HEK293T (cell line): ENCODE data around the gene GMCL2.

Experiments
- ARNT ChIP-seq: fragments of 450-650 bp; IDR thresholded peaks from 2 replicates; pipeline ENCODE4 v1.6.1; 2017; ENCODE audit warnings: mild to moderate bottlenecking
- BHLHE40 ChIP-seq: fragments of 450-650 bp; IDR thresholded peaks from 2 replicates; pipeline ENCODE4 v1.6.1; 2016; ENCODE audit warnings: mild to moderate bottlenecking, moderate library complexity, borderline replicate concordance
- CTBP1 ChIP-seq: fragments of 450-650 bp; IDR thresholded peaks from 2 replicates; pipeline ENCODE4 v1.6.1; 2016; ENCODE audit warnings: borderline replicate concordance
- ELF4 ChIP-seq: fragments of 450-650 bp; IDR thresholded peaks from 2 replicates; pipeline ENCODE4 v1.6.1; 2017; ENCODE audit warnings: antibody characterized with exemption
- FOXA1 ChIP-seq: fragments of 450-650 bp; IDR thresholded peaks from 2 replicates; pipeline ENCODE4 v1.6.1; 2016; ENCODE audit warnings: mild to moderate bottlenecking
- FOXK2 ChIP-seq: fragments of 450-650 bp; IDR thresholded peaks from 2 replicates; pipeline ENCODE4 v1.6.1; 2016; ENCODE audit warnings: mild to moderate bottlenecking
- FOXM1 ChIP-seq: fragments of 450-650 bp; IDR thresholded peaks from 2 replicates; pipeline ENCODE4 v1.6.1; 2017; ENCODE audit warnings: mild to moderate bottlenecking, borderline replicate concordance
- L3MBTL2 ChIP-seq: fragments of 450-650 bp; conservative IDR thresholded peaks from 2 replicates; pipeline ENCODE4 v1.6.1; 2016; ENCODE audit warnings: mild to moderate bottlenecking
- PKNOX1 ChIP-seq: fragments of 450-650 bp; IDR thresholded peaks from 2 replicates; pipeline ENCODE4 v1.6.1; 2016
- SP1 ChIP-seq: fragments of 450-650 bp; IDR thresholded peaks from 2 replicates; pipeline ENCODE4 v1.6.1; 2017
- SUZ12 ChIP-seq: fragments of 450-650 bp; IDR thresholded peaks from 2 replicates; pipeline ENCODE4 v1.6.1; 2016; ENCODE audit warnings: mild to moderate bottlenecking
- TARDBP ChIP-seq: fragments of 450-650 bp; IDR thresholded peaks from 2 replicates; pipeline ENCODE4 v1.6.1; 2016
- ZNF384 ChIP-seq: fragments of 450-650 bp; IDR thresholded peaks from 2 replicates; pipeline ENCODE4 v1.6.1; 2016

- TF ChIP-seq L3MBTL2 (no peak), TARDBP (no peak), SP1 (no peak), CTBP1 (no peak), FOXM1 (no peak), SUZ12 (no peak), BHLHE40 (no peak), FOXK2 (no peak), ARNT (no peak), FOXA1 (no peak), PKNOX1 (no peak), ZNF384 (no peak), ELF4 (no peak)
Observed at GRCh38 chr5:178149199-178149932, 37.8 kb downstream of the GMCL2 start.
